K562 (cell line): ENCODE measurements around the gene TEKT2. TPM values are rescaled to one million over a fixed set of nuclear protein-coding genes. Genes with fewer than 3 reads are reported as not detected.

ENCODE experiments used
- ATAC-seq: fragments of 200-7000 bp; cut with Tn5 transposase; 3 replicates; pipeline ENCODE4 v1.9.1; 2020; ENCODE audit warnings: moderate library complexity
- BruUV-seq: library from RNA; stranded (reverse); fragments of 400-500 nt; replicated peaks from 2 replicates; lab custom pipeline; 2021; lab: Mats Ljungman, UMichigan
- CTCF ChIA-PET: fragments of 300-600 bp; formaldehyde crosslinking; extraction: SDS; loops from one replicate; lab custom pipeline; 2021; ENCODE audit warnings: low intra/inter-chr PET ratio; lab: Yijun Ruan, JAX
- POLR2A ChIA-PET: fragments of 300-600, 350-650 bp; sonication (Branson Sonifier 250); formaldehyde crosslinking; extraction: SDS; loops from one replicate; lab custom pipeline; 2021; ENCODE audit warnings: antibody characterized with exemption, inconsistent platforms; lab: Yijun Ruan, JAX
- DNase-seq, 4 experiments: peaks; one replicate each; pipeline versions ENCODE4 v3.0.0 to v3.0.0-alpha.2; 2011 to 2018; ENCODE audit warnings: low spot score in 3 of 4, mixed read lengths in 3 of 4; ENCODE audit errors: extremely low read depth in 1 of 4
- FAIRE-seq: peaks from 2 replicates; lab custom pipeline; 2011; peaks lifted over from hg19 to GRCh38; lab: Jason Lieb, UNC
- H2AFZ ChIP-seq: 2 replicates; pipeline ENCODE4 v1.6.0; 2011; ENCODE audit warnings: low read depth, low read length, control low read depth, inconsistent platforms
- H3K27ac ChIP-seq: fragments of 200-600 bp; 3 replicates; pipeline ENCODE4 v1.8.0; 2011; ENCODE audit warnings: low read depth, mild to moderate bottlenecking, control low read depth, inconsistent platforms, low read length, moderate library complexity, mixed read lengths; ENCODE audit errors: extremely low read depth
- H3K27me3 ChIP-seq, 2 experiments: fragments of 300-600 bp in 1 of 2; 2 replicates in 1 of 2; 3 replicates in 1 of 2; pipeline versions ENCODE4 v1.6.0 to v1.8.0; 2011; ENCODE audit warnings: inconsistent platforms in 2 of 2, low read length in 2 of 2, mild to moderate bottlenecking in 1 of 2, mixed read lengths in 1 of 2, moderate library complexity in 1 of 2; ENCODE audit not compliant: control insufficient read depth in 2 of 2, insufficient read depth in 2 of 2
- H3K36me3 ChIP-seq: fragments of 300-600 bp; 3 replicates; pipeline ENCODE4 v1.8.0; 2011; ENCODE audit warnings: mild to moderate bottlenecking, low read length, inconsistent platforms; ENCODE audit not compliant: control insufficient read depth, insufficient read depth
- H3K4me1 ChIP-seq, 2 experiments: fragments of 200-600 bp in 1 of 2; replicated peaks in 1 of 2; 2 replicates in 1 of 2; 3 replicates in 1 of 2; pipeline versions ENCODE4 v1.5.1 to v1.8.0; 2011; ENCODE audit warnings: inconsistent platforms in 2 of 2, low read length in 2 of 2, mild to moderate bottlenecking in 1 of 2, mixed read lengths in 1 of 2, moderate library complexity in 1 of 2; ENCODE audit not compliant: control insufficient read depth in 2 of 2, insufficient read depth in 2 of 2
- H3K4me2 ChIP-seq: 2 replicates; pipeline ENCODE4 v1.6.1; 2011; ENCODE audit warnings: low read length, control low read depth, inconsistent platforms, mixed read lengths; ENCODE audit not compliant: insufficient read depth
- H3K4me3 ChIP-seq: fragments of 200-600 bp; sonication (generic), shearing (Covaris generic); 2 replicates; pipeline ENCODE4 v1.5.1; 2016; ENCODE audit warnings: control low read depth, inconsistent platforms
- H3K79me2 ChIP-seq: fragments of 200-600 bp; 3 replicates; pipeline ENCODE4 v1.8.0; 2011; ENCODE audit warnings: low read length, inconsistent platforms; ENCODE audit not compliant: control insufficient read depth, insufficient read depth
- H3K9ac ChIP-seq, 2 experiments: 2 replicates each; pipeline versions ENCODE4 v1.6.0 to v1.6.1; 2011; ENCODE audit warnings: low read depth in 2 of 2, low read length in 2 of 2, control low read depth in 1 of 2, inconsistent platforms in 1 of 2, mild to moderate bottlenecking in 1 of 2, mixed read lengths in 1 of 2; ENCODE audit not compliant: insufficient read depth in 1 of 2
- H3K9me1 ChIP-seq: one replicate; pipeline ENCODE4 v1.6.0; 2011; ENCODE audit warnings: inconsistent platforms, mild to moderate bottlenecking, low read length, moderate library complexity; ENCODE audit not compliant: control insufficient read depth, insufficient read depth
- H3K9me3 ChIP-seq: replicated peaks from 2 replicates; pipeline ENCODE4 v1.5.1; 2011; ENCODE audit warnings: low read depth, low read length, inconsistent platforms; ENCODE audit not compliant: control insufficient read depth, insufficient read depth
- H4K20me1 ChIP-seq: replicated peaks from 2 replicates; pipeline ENCODE4 v1.6.1; 2011; ENCODE audit warnings: low read length, inconsistent platforms, mixed read lengths; ENCODE audit not compliant: control insufficient read depth, insufficient read depth
- ETS2 ChIP-seq: IDR thresholded peaks from 2 replicates; pipeline ENCODE4 v1.6.1; 2016; ENCODE audit warnings: borderline replicate concordance, missing genetic modification characterization, mild to moderate bottlenecking, moderate library complexity, missing compliant biosample characterization; ENCODE audit not compliant: poor library complexity, severe bottlenecking
- WGBS: fragments of 100-300 bp; shearing (Covaris generic); methylation state at CpG from one replicate; pipeline ENCODE4 v1.1.6; 2016; ENCODE audit warnings: low coverage, mixed read lengths; ENCODE audit not compliant: insufficient coverage; ENCODE audit errors: missing lambda C conversion rate; 5-methylcytosine and 5-hydroxymethylcytosine counted together
- in situ Hi-C: fragments of 300-500 bp; cut with MboI; formaldehyde crosslinking; loops from 4 replicates; pipeline ENCODE4 v1.15.0; 2018; ENCODE audit warnings: inconsistent platforms, mixed read lengths
- intact Hi-C: fragments of 100-400 bp; cut with micrococcal nuclease; formaldehyde crosslinking; loops from 2 replicates; pipeline ENCODE4 v1.14.2; 2022
- polyA plus RNA-seq, 8 experiments: library from polyadenylated mRNA; depleted of rRNA in 4 of 8; stranded (reverse) in 5 of 8; unstranded in 3 of 8; fragments of >200 nt; fragmentation: Nextera tagmentation in 2 of 8; fragmentation: Illumina TruSeq in 1 of 8; extraction: Ambion mirVana in 2 of 8; extraction: Trizol in 1 of 8; gene quantifications; 2 replicates each; pipeline versions ENCODE4 v1.2.1 to v1.2.3, GENCODE V29; 2011 to 2014; ENCODE audit warnings: inconsistent platforms in 1 of 8, missing spikeins in 1 of 8
- total RNA-seq, 7 experiments: library from RNA; depleted of rRNA in 6 of 7; stranded (reverse); fragments of >200 nt in 6 of 7; fragmentation: Illumina TruSeq in 2 of 7; extraction: Trizol in 2 of 7; gene quantifications; 2 replicates each; pipeline versions ENCODE4 v1.2.1 to v1.2.3, GENCODE V29; 2011 to 2021; ENCODE audit warnings: low replicate concordance in 1 of 7
- TF ChIP-seq, protein P1 (sequence below), 3 experiments: IDR thresholded peaks in 2 of 3; conservative IDR thresholded peaks in 1 of 3; 2 replicates each; pipeline ENCODE4 v1.5.1; 2011 to 2012; ENCODE audit warnings: low read length in 3 of 3, mild to moderate bottlenecking in 3 of 3, control low read depth in 2 of 3, improper control_type of control experiment in 1 of 3, inconsistent platforms in 1 of 3, low read depth in 1 of 3, mixed read lengths in 1 of 3, moderate library complexity in 1 of 3; ENCODE audit not compliant: insufficient read depth in 2 of 3

TEKT2 gene
- total and polyA plus RNA-seq, 9 of the 15 experiments (the other 6 are each of a cell fraction or from before 2014, with no cell fraction given) = 0.06 to 0.94 (median 0.30) TPM; not detected in 1

DNA sequence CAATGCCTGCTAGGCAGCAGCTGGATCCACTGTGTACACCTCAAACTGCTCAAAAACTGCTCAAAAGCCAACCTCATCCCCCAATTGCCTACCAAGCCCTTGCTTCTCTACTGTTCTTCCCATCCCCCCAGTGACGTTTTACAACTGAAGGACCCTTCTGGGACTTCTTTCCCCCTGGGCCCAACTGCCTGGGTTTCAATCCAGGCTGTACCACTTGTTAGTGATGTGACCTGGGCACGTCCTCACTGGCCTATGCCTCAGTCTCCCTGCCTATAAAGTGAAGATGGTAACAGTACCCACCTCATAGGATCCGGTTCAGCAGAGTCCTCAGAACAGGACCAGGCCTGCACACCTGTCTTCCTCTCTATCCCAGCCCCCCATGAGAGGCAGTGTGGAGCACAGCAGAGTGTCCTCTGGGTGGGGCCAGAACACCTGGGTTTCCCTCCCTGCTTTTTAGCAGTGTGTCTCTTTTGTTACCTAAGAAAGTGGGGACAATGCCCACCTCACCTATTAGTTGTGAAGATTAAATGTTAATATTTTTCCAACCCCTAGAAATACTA is 1.9 kb upstream of the TEKT2 start:
- intact Hi-C loops (no loop called here), in situ Hi-C loops (no loop called here)
- Histone ChIP-seq H3K9me3 (no peaks in the 10 kb centered on the region), H3K4me3 (no peak overlapping the region), H3K4me2 (no peak overlapping the region), H2AFZ (no peak overlapping the region), H3K27ac (no peak overlapping the region), H3K79me2 (no peaks in the 10 kb centered on the region), H3K9ac (peak overlapping the region in 1 of 2 experiments; percentile 63; a peak in 1 of 4 replicates), H3K9me1 (no peaks in the 10 kb centered on the region), H3K36me3 (no peaks in the 10 kb centered on the region), H4K20me1 (no peaks in the 10 kb centered on the region), H3K27me3 (no peaks in the 10 kb centered on the region), H3K4me1 (peaks cover 1 to 17% of the 10 kb centered on the region in 2 experiments; a peak in 4 of 5 replicates)
- CTCF ChIA-PET = no interaction called here
- DNase-seq (peak in 1 of 4 experiments; percentile 25), FAIRE-seq (no peak), ATAC-seq (peak; percentile 35; the same call in 1 of the 3 replicates)
- POLR2A ChIA-PET = interaction anchor here (0.6 to 0.7 kb wide), 2 partner anchors 113 to 364 kb away, joined by 3 read pairs; no protein-coding TSS in a partner anchor
- TF ChIP-seq, protein P1, sequence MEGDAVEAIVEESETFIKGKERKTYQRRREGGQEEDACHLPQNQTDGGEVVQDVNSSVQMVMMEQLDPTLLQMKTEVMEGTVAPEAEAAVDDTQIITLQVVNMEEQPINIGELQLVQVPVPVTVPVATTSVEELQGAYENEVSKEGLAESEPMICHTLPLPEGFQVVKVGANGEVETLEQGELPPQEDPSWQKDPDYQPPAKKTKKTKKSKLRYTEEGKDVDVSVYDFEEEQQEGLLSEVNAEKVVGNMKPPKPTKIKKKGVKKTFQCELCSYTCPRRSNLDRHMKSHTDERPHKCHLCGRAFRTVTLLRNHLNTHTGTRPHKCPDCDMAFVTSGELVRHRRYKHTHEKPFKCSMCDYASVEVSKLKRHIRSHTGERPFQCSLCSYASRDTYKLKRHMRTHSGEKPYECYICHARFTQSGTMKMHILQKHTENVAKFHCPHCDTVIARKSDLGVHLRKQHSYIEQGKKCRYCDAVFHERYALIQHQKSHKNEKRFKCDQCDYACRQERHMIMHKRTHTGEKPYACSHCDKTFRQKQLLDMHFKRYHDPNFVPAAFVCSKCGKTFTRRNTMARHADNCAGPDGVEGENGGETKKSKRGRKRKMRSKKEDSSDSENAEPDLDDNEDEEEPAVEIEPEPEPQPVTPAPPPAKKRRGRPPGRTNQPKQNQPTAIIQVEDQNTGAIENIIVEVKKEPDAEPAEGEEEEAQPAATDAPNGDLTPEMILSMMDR (IDR thresholded peaks at IDR 0.05 in 2 of 3, conservative IDR thresholded peaks at IDR 0.05 in 1 of 3; ENCODE audit: insufficient read depth in 2 of 3, low read depth in 1 of 3, low read length in 3 of 3) = peak; percentile 22 to 39 (median 23); a peak in 2 of 6 replicates
- no peak for TF ChIP-seq ETS2 (tag)
- 31% methylated on average over 3 of the region's 3 CpGs for WGBS
- no TSS peak for BruUV-seq
